Fibroblast of gingiva (primary cell): Measurements from ENCODE around the gene CYP27A1.

Experiments
- DNase-seq: peaks from one replicate; pipeline ENCODE4 v3.0.0-alpha.2; 2011; ENCODE audit warnings: low read depth

The CYP27A1 gene

DNA sequence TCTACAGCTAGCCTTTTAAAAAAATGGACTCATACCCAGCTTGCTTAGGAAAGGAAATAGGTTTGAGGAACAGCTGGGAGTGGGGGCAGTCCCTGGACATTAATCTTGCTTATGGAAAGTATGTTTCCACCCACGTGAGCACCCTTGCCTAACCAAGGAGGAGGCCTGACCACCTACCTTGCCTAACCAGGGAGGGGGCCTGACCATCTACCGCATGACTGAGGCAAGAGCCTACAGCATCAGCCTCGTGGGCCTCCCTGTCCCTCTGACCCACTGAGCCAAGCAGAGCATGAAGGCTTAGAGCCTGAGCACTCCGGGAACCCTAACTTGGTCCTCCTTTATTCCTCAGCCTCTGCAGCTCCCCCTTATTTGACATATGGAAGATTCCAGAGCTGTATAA is 29.4 kb downstream of the CYP27A1 start:
- no peak for DNase-seq

DNA sequence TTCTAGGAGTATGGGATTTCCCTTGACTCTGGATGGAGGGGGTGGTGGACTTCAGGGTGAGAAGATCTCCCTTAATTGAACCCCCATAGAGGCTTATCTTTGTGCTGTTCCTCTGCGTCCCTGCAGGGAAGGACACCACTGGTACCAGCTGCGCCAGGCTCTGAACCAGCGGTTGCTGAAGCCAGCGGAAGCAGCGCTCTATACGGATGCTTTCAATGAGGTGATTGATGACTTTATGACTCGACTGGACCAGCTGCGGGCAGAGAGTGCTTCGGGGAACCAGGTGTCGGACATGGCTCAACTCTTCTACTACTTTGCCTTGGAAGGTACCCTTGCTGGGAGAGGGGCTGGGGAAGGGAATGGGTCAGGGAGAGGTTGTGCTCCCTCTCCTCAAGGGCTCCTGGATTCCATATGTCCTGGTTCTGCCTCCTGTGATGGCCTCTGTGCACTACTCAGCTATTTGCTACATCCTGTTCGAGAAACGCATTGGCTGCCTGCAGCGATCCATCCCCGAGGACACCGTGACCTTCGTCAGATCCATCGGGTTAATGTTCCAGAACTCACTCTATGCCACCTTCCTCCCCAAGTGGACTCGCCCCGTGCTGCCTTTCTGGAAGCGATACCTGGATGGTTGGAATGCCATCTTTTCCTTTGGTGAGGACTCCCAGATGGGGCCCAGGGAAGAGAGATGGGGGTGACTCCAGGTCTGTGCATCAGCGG is 30.3 kb downstream of the CYP27A1 start:
- no peak for DNase-seq

DNA sequence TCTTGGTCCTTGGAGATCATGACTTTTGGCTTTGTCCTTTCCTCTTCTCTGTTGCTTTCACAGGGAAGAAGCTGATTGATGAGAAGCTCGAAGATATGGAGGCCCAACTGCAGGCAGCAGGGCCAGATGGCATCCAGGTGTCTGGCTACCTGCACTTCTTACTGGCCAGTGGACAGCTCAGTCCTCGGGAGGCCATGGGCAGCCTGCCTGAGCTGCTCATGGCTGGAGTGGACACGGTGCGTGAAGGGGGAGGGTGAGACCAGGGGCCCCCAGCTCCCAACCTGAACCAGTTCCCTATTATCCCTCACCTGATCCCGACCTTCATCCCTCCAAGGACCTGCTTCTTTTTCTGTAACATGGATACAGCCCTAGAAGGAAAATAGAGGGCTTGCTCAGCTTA is 30.9 kb downstream of the CYP27A1 start:
- DNase-seq: no peak

DNA sequence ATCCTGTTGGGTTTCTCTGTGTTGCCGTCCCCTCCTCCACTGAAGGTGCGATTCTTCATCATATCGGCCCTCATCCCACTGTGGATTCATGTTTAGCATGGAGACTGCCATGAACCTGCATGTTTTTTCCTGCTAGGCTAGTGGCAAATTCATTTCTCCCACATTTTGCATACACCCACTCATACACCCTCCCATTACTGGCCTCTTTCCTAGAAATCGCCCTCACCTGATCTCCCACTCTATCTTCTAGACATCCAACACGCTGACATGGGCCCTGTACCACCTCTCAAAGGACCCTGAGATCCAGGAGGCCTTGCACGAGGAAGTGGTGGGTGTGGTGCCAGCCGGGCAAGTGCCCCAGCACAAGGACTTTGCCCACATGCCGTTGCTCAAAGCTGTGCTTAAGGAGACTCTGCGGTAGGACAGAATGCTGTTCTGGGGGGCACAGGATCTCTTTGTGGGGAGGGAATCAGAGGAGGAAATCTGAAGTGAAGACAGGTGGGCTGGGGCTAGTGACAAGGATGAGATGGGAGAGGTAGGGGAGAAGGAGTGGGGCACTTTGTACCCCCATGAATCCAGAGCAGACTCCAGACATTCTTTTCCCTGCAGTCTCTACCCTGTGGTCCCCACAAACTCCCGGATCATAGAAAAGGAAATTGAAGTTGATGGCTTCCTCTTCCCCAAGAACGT is 32.0 kb downstream of the CYP27A1 start:
- DNase-seq: no peak

DNA sequence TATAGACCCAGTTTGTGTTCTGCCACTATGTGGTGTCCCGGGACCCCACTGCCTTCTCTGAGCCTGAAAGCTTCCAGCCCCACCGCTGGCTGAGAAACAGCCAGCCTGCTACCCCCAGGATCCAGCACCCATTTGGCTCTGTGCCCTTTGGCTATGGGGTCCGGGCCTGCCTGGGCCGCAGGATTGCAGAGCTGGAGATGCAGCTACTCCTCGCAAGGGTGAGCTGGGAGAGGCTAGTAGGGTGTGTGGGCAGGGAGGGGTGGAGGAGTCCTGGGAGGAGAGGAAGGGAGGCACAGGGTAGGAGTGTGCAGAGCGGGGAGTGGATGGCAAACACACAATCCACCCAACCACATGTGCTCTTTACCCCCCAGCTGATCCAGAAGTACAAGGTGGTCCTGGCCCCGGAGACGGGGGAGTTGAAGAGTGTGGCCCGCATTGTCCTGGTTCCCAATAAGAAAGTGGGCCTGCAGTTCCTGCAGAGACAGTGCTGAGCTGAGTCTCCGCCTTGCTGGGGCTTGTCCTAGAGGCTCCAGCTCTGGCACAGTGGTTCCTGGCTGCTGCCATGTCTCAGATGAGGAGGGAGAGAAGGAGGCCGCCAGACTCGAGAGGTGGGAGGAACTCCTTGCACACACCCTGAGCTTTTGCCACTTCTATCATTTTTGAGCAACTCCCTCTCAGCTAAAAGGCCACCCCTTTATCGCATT is 32.7 kb downstream of the CYP27A1 start:
- DNase-seq: no peak

DNA sequence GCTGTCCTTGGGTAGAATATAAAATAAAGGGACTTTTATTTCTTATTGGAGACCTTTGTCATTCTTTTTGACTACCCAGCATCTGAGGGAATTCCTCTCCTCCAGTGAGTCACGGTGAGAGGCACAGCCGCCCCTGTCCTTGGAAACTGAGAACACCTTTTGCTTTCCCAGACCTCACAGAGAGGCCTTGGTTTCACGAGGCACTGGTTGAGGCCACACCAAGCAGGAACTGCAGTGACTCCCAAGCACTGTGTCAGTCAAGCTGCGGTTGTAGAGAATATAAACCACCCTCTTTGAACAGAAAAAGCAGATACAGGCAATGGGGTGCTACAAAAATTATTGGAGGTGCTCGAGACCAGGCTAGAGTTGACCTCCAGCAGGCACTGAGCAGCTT is 33.3 kb downstream of the CYP27A1 start:
- no peak for DNase-seq

DNA sequence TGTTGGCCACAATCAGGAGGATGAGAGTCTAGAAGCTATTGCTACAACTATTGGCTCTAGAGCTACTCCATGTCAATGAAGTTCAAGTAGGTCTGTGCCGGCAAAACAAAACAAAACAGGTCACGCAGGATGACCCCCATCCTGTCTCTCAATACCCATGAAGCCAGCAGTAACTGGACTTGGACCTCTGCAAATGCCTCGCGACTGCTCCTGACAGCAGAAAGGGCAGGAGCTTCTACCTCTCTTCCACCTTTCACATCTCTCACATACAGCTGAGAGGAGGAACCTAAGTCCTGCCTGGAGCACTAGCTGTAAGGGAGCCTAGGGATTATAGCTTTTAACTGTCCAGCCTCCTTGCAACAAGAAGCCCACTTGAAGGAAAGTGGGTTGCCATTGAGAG is 33.7 kb downstream of the CYP27A1 start:
- DNase-seq: no peak

DNA sequence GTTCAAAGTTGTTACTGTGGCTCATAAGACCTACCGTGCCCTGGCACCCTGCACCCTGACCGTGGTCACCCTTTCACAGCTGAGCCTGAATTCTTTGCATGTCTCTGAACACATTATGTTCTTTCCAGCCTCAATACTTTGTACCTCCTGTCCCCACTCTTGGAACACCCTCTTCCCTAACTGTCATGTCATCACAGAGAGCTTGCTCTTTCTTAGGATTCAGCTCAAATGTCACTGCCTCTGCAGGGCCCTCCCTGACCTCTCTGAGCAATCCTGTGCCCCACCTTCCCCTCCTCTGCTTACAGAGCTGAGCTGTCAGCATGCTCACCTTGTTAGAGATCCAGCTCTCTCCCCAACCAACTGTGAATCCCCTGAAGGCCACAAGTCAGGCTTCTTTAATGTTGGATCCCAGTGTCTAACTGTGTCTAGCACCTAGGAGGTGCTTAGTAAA is 34.6 kb downstream of the CYP27A1 start:
- DNase-seq: no peak

DNA sequence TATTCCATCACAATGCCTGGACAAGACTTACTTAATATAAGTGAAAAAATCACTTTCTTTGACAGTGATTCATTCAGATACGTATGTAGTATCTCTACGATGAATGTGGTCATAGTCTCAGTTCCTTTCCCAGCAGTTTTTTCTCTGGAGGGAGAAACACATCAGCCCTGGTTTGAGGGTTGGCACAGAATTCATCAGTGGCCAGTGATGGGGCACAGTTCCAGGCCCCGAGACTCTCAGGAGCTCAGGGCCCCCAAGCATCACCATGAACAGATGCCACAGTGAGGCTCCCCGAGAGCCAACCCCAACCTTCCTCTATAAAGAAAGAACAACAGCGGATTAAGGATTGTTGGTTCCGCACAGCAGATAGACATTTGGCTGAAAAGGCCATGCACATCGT is 37.1 kb downstream of the CYP27A1 start:
- no peak for DNase-seq

DNA sequence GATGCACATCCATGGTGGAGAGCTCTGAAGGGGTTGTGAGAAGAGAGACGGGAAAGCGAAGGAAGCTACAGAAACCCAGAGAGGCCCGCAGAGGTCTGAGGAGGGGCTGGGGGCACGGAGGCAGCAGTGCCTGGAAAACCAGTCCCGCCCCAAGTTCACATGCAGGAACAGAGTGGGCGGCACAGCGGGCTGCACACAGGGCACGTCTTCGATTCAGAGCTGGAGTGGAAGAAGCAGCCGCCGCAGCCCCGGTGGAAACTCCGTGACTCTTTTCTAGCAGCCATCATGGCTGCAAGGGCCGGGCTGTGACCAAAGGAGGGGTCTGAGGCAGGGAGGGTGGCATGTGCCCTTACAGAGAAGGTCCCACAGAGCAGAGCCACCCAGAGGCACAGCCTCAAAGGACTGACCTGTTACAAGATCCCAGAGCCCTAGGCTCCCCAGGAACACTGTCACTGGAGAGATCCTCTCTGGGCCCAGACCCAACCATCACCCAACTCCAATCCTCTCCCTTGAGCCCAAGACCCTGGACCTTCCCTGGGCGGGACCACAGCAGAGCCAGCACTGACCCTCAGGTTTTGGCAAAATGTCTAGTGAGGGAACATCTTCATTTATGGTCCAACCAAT is 38.9 kb downstream of the CYP27A1 start:
- DNase-seq: no peak

DNA sequence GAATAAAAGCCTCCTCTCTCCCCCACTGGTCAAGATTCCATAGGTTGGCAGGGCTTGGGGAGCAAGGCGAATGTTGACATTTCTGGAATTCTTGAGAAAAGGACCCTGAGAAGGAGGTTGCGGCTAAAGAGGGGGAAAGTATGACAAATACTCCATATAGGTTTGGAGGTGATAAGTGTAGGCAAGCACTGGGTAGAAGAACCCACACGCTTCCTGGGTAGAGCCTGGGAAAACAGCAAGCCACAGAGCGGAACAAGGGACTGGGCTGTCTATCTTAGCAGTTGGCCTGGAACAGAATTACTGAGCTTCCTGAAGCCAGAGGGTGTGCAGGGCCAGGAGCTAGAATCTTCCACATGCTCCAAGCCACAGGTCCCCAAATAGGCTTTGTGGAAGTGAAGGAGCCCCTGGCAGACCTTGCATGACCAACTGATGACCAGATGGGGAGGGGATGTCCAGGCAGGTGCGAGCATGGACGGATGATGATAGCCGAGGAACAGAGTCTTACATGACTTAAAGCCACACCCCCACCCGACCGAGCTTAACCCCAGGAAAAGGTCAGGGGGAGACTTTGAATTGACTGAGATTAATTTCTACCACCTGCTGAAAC is 39.8 kb downstream of the CYP27A1 start:
- no peak for DNase-seq

DNA sequence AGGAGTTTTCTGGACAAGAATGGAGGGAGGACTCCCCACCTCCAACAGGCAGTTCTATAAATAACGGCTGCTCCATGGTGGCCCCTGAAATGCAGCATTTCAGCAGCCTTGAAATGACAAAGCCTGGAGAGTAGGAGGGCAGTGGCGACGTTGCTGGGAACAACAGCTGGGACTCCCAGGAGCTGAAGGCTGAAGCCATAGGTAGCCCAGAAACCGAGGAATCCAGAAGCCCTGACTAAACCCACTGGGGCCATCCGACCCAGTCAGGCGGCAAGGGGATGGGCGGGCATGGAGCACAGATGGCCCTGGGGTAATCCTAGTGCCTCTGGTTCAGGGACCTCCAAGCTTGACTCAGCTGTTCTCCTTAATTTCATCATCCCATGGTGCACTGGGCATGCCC is 40.7 kb downstream of the CYP27A1 start:
- no peak for DNase-seq

DNA sequence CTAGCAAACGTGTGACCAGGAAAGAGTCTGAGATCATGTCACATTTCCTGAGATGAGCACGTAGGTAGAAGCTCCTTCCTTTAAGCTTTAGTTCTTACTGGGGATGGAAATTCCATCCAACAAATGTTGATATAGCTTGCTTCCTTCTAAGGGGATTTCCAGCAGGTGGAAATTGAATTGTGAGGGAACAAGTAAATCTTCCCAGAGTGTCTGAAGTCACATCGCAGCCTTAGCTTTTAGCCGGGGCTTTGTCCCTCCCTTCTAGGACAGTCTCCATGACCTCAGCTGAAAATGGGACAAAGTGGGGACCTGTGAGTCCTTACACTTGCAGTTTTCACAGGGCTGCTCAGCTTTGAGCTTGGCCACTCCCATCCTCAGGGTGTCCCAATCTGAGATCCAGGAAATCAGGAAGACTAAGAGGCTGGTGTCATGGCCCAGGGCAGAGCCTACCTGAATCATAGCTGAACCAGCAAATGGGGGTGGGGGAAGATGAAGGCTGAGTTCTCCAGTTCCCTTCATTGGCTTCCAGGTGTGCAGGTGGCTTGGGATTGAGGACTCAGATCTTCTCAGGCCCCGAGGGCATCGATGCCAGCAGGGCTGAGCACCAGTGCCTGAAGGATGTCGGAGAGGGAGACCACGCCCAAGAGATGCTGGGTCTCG is 41.4 kb downstream of the CYP27A1 start:
- no peak for DNase-seq

DNA sequence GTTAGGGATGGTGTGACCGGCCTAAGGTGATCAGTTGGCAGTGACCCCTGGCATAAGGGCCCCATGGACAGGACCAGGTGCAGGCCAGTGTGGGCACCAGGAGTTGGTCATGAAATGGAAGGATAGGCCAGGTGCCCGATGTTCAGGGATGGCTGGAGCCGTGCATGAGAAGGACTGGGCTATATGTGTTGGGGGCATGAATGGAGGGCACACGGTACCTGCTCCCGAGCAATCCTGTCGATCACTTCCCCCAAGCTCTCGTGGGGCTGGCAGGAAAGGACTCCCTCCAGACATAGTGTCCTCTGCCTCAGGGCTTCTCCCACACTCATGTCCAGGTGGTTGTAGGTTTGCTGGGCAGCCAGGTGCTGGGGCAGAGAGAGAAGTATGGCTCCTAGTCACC is 42.1 kb downstream of the CYP27A1 start:
- no peak for DNase-seq

DNA sequence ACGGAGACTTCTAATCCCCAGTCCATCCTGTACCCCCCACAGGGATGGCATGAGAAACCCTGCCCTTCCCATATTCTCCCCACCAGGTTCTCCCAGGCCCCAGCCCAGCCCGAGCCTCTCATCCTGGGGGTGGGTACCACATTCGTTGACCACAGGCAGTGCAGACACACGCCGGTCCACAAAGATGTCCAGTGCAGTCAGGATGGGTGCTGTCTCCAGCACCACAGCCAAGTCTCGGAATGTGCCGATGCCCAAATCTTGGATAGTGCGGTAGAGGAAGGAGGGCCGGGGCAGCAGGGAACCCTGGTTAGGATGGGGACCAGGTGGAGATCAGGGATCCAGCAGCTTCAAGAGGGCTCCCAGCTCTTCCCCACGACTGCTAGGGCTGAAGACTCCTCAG is 44.8 kb downstream of the CYP27A1 start:
- no peak for DNase-seq

DNA sequence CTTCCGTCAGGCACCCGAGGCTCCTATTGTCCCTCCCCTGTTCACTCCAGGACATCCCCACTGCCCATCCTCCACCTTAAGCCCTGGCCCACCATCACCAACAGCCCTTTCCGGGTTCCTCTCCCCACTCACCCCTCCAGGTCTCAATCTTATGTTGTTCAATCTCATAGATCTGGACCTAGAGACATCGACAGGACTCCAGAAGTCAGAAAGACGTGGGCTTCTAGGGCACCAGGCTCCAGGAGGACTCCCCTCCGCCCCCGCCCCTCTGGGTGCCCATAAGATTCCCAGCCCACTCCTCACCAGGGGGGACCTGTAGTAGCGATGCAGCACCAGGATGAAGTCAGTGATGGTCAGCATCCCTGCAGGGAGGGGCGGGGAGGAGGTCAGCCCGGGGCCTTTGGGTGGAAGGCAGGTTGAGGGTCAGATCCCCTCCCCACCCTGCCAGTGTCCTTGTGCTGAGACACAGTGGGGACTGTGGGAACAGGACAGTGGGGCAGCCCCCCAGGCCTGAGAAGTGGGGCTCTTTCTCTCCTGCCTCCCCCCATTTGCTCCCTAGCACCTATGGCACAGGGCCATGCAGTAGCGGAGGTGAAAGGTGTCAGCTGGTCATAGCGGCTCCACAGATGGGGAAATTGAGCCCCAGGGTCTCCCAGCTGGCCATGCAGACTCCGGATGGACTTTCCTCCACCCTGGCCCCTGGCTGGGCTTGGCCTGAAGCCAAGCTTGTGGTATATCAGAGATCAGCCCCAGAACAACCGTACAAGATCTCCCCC is 45.9 kb downstream of the CYP27A1 start:
- no peak for DNase-seq

DNA sequence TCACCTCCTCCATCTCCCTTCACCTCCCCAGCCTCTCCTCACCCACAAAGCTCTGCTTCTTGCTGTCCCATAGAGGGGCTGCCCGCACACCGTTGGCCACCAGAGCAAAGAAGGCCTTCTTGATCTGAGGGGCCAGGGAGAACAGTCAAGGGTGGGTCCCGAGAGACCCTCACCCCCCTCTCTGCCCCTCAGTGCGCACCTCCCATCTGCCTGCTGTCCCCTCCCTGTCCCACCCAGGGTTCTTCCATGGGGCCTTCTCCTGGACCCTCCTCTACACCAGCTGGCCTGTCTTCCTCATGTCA is 46.5 kb downstream of the CYP27A1 start:
- no peak for DNase-seq

DNA sequence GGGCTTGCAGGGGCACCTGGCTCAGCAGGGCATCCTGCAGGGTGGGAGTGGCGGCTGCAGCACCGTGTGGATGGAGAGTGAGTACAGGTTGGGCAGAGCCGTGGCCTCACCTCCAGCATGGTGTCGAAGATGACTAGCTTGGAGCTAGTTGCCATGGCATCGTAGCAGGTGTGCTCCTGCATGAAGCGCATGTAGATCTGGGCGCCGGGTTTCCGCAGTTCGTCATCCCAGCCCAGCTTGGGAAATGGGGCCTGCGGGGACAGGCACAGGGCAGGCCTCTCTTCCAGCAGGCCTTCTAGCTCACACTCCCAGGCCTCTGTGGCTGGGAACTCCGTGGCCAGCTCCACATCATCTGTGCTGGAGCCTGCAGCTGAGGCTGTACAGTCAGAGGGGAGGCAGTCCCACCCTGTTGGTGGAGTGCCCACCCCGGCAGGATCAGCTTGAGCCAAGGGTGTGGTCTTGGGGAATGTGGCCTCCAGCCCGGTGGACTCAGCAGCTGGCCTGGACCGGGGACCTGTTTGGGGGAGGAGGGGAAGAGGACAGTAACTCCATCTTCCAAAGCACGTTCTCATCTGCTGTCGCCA is 48.0 kb downstream of the CYP27A1 start:
- DNase-seq: no peak

DNA sequence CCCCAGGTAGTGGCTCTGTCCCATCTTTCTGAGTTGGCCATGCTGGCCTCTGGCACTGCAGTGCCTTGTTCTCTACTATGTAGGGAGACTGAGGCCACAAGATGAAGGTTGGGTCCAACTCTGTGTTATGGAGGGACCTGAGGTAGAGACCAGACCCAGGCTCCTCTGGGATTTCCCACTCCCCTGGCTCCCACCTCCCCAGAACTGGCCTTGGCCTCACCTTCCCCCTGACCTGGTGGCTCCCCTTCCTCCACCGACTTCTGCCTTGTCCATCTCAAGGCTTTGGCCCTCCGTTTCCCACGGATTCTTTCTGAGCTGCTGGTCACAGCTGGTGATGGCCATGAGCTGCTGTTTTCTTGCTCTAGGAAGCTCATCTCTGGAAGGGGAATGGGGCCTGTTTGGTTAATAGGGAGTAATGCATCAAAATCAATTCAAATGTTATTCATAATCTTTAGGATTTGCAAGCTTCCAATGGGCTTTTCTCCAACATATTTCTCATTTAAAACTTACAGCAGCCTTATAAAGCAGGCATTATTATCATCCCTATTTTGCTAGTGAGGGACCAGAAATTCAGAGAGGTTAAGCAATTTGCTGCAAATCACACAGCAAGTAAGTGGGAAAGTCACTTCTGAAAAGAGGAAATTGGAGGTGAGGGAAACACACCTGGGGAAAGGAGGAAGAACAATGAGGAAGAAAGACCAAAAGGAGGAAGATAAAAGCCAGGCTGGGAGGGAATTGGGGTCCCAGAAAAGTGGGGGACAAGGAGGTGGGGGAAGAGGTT is 48.8 kb downstream of the CYP27A1 start:
- DNase-seq: no peak

DNA sequence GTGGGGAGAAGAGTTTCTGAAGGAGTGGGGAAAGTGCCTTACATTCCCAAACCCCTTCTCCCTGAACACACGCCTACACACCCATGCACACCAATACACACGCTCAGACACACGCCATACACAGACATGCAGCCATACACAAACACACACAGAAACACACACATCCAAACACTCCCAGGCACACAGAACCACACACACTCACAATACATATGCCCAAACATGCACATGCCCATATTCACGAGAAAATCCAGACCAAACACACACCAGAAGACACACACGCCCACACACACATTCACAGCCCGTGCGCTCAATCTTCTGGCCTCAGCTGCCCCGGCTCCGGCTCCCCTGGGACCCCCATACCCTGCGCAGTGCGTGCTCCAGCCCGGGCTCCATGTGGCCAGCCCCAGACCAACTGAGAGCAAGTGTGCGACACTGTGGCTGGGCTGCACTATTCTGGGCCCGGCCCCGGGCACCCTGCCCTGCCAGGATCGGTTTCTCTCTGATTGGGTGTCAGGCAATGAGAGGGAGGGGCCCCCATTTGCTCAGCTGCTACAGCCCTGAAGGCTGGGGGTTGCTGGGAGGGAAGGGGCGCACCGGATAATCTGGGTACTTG is 49.5 kb downstream of the CYP27A1 start, which contains the start of gene PRKAG3:
TSS of gene PRKAG3 (minus strand) at position 426 of the 613 bp plus-strand sequence.
- no peak for DNase-seq
